Measurements from ENCODE around the gene SLC41A3.
"Not testable (repeated sequence)": the region's sequence is repeated elsewhere in the genome, so short reads cannot be mapped to it uniquely, and the experiment has no call there.

SLC41A3 gene

DNA sequence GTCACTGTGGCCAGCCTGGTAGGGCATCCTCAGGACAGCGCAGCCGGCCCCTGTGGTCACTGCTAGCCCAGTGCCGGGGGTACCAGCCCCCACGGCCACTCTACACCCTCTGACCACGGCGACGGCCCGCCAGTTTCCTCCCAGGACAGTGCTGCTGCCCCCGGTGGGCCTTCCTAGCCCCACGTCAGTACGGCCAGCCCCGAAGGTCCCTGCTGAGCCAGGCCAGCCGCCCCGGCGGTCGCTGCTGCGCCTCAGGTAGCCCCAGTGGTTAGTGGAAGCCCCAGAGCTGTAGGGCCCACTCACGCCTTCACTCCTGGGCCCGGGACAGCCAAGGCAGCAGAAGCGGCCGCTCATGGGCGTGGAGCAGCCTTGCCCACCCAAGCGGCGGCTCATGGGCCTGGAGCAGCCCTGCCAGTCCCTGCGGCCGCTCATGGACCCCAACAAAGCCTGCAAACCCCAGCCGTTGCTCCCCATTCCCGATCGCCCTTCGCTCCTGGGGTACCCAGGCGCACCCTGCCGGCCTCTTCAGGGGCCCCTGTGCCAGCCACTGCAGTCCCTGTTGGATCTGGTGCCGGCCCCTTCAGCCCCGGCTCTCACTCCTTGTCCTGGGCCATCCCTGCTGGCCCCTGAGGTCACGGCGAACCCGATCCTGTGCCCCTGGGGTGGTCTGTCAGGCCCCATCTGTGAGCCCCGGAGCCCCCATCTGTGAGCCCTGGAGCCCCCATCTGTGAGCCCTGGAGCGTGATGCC lies 124.4 kb downstream of the SLC41A3 start:
- Histone ChIP-seq H2AFZ (ENCODE audit: low read depth, low read length) (no peak overlapping the region), H3K36me3 (ENCODE audit: insufficient read depth, low read length) (no peaks in the 10 kb centered on the region), H3K9me3 (ENCODE audit: low read length) (peaks cover 7% of the 10 kb centered on the region), H3K4me1 (ENCODE audit: insufficient read depth, low read length) (no peaks in the 10 kb centered on the region), H3K4me3 (ENCODE audit: low read length) (no peak overlapping the region), H3K27me3 (ENCODE audit: insufficient read depth, low read length) (peaks cover 5% of the 10 kb centered on the region)

DNA sequence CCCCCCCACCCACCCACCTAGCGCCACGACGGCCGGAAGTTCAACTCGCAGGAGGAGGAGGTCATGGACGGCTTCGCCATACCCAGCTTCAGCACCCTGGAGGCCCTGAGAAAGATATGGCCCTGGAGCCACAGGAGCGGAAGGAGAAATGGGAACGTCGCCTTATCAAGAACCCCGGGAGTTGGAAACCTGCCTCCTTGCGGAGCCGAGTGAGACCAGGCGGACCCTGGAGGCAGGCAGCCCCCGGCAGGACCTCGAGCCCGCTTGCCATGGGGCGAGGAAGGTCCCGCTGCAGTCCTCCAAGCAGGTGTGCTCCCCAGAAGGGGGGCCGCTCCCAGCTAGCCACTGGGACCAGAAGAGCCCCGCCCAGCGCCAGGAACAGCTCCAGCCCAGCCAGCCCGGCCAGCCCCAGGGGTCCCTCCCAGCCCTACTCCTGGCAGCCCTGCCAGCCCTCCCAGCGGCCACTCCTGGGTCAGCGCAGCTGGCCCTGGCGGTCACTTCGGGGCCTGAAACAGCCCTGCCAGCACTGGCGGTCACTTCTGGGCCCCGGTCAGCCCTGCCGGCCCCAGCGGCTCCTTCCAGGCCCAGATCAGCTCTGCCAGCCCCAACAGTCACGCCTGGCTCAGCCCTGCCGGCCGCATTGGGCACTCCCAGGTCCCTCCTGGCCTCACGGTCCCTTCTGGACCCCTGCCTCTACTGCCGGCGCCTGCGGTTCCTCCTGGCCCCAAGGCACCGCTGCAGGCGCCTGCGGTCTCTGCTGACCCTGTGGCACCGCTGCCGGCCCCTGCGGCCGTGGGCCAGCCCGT lies 125.2 kb downstream of the SLC41A3 start:
- Histone ChIP-seq H3K4me3 (ENCODE audit: low read length) (no peak overlapping the region), H3K36me3 (ENCODE audit: insufficient read depth, low read length) (no peaks in the 10 kb centered on the region), H2AFZ (ENCODE audit: low read depth, low read length) (no peak overlapping the region), H3K9me3 (ENCODE audit: low read length) (peaks cover 7% of the 10 kb centered on the region), H3K27me3 (ENCODE audit: insufficient read depth, low read length) (peaks cover 5% of the 10 kb centered on the region), H3K4me1 (ENCODE audit: insufficient read depth, low read length) (no peaks in the 10 kb centered on the region)

DNA sequence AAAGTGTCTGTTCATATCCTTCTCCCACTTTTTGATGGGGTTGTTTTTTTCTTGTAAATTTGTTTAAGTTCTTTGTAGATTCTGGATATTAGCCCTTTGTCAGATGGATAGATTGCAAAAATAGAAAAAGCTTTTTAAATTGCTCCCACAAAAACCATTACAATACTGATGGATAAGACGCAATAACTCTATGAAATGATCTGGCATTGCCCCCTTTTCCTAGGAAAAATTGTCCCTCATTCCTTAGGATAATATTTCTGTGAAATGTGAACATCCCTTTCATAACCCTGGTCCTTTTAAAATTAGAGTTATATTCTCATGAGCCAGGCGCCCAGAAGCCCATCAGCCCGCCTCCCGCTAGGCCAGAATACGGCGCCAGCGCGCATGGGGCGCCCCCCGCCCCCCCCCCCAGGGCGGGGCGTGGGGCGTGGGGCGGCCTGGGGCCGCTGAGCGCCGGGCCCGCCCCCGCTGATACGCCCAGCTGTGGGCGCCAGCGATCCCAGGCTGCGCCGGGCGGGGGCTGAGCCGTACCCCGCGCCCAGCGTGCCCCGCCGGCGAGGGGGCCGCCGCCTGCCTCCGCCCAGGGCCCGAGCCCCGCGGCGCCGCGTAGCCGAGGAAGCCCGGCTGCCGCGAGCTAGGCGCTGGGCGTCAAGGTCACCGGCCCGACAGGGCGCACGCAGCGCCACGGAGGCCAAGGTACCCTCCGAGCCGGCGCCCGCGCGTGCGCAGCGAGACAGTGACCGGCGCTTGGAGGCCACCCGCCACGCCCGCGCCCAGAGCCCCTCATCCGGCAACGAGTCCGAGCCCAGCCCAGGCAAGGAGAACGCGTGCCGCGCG lies 126.0 kb downstream of the SLC41A3 start:
- H2AFZ ChIP-seq (ENCODE audit: low read depth, low read length), result no peak overlapping the region
- H3K4me3 ChIP-seq (ENCODE audit: low read length), result no peak overlapping the region
- H3K36me3 ChIP-seq (ENCODE audit: insufficient read depth, low read length), result no peaks in the 10 kb centered on the region
- peaks cover 5% of the 10 kb centered on the region for H3K27me3 ChIP-seq (ENCODE audit: insufficient read depth, low read length)
- peaks cover 7% of the 10 kb centered on the region for H3K9me3 ChIP-seq (ENCODE audit: low read length)
- H3K4me1 ChIP-seq (ENCODE audit: insufficient read depth, low read length), result no peaks in the 10 kb centered on the region

DNA sequence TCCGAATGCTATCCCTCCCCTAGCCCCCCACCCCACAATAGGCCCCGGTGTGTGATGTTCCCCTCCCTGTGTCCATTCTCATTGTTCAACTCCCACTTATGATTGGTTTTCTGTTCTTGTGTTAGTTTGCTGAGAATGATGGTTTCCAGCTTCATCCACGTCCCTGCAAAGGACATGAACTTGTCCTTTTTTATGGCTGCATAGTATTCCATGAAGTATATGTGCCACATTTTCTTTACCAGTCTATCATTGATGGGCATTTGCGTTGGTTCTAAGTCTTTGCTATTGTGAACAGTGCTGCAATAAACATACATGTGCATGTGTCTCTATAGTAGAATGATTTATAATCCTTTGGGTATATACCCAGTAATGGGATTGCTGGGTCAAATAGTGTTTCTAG lies 126.9 kb downstream of the SLC41A3 start:
- H3K4me1 ChIP-seq (ENCODE audit: insufficient read depth, low read length); H2AFZ ChIP-seq (ENCODE audit: low read depth, low read length); H3K9me3 ChIP-seq (ENCODE audit: low read length); H3K36me3 ChIP-seq (ENCODE audit: insufficient read depth, low read length); H3K27me3 ChIP-seq (ENCODE audit: insufficient read depth, low read length); H3K4me3 ChIP-seq (ENCODE audit: low read length): not testable (repeated sequence)

Measured in neuron (in vitro differentiated cells).